ENCODE data around the gene FOXF1. TPM values are rescaled to one million over a fixed set of nuclear protein-coding genes. Genes with fewer than 3 reads are reported as not detected.

Gene FOXF1
- total and polyA plus RNA-seq, 4 donors = 12.2 to 34.4 (median 19.1) TPM

GRCh38 chr16:86557587-86557986 is 47.3 kb downstream of the FOXF1 start:
- TF ChIP-seq CTCF (IDR thresholded peaks at IDR 0.05; ENCODE audit: control extremely low read depth, extremely low read depth) = no peak
- Histone ChIP-seq H3K27ac (ENCODE audit: low read depth in 1 of 2, low read length in 1 of 2) (no peak overlapping the region), H3K9me3 (ENCODE audit: control insufficient read depth in 4 of 4, insufficient read depth in 3 of 4, low read length in 3 of 4) (no peaks in the 10 kb centered on the region), H3K27me3 (ENCODE audit: control insufficient read depth in 3 of 3, insufficient read depth in 3 of 3, low read length in 2 of 3) (peaks cover 0 to 2% (median 0%) of the 10 kb centered on the region in 3 donors), H3K36me3 (ENCODE audit: control insufficient read depth in 4 of 4, insufficient read depth in 4 of 4, low read length in 4 of 4) (peaks cover 0 to 3% (median 0%) of the 10 kb centered on the region in 4 donors), H3K4me3 (no peak overlapping the region), H3K4me1 (ENCODE audit: control insufficient read depth in 5 of 5, insufficient read depth in 5 of 5, low read length in 5 of 5) (peaks cover 0 to 11% (median 3%) of the 10 kb centered on the region in 5 donors), H3K9ac (ENCODE audit: insufficient read depth in 1 of 2, low read length in 2 of 2) (no peak overlapping the region)
- WGBS, 2 donors = 76 to 85% methylated on average over 4 of the region's 4 CpGs
- no peak for DNase-seq
- no peak for ATAC-seq (ENCODE audit: insufficient read depth, low FRiP score)

GRCh38 chr16:86558355-86559193 is 48.2 kb downstream of the FOXF1 start:
- DNase-seq (peak in 2 of 3 donors; percentile 22 to 47), ATAC-seq (ENCODE audit: insufficient read depth, low FRiP score) (no peak)
- peaks cover 0 to 2% (median 0%) of the 10 kb centered on the region in 3 donors for H3K27me3 ChIP-seq (ENCODE audit: control insufficient read depth in 3 of 3, insufficient read depth in 3 of 3, low read length in 2 of 3)
- WGBS, 2 donors = 65 to 81% methylated on average over 28 of the region's 28 CpGs
- H3K4me1 ChIP-seq (ENCODE audit: control insufficient read depth in 5 of 5, insufficient read depth in 5 of 5, low read length in 5 of 5) = peaks cover 0 to 11% (median 4%) of the 10 kb centered on the region in 5 donors
- H3K9me3 ChIP-seq (ENCODE audit: control insufficient read depth in 4 of 4, insufficient read depth in 3 of 4, low read length in 3 of 4) = no peaks in the 10 kb centered on the region
- no peak overlapping the region for H3K27ac ChIP-seq (ENCODE audit: low read depth in 1 of 2, low read length in 1 of 2)
- H3K4me3 ChIP-seq = no peak overlapping the region
- peaks cover 0 to 3% (median 0%) of the 10 kb centered on the region in 4 donors for H3K36me3 ChIP-seq (ENCODE audit: control insufficient read depth in 4 of 4, insufficient read depth in 4 of 4, low read length in 4 of 4)
- no peak overlapping the region for H3K9ac ChIP-seq (ENCODE audit: insufficient read depth in 1 of 2, low read length in 2 of 2)
- no peak for TF ChIP-seq CTCF (IDR thresholded peaks at IDR 0.05; ENCODE audit: control extremely low read depth, extremely low read depth)

GRCh38 chr16:86559802-86560305 is 49.5 kb downstream of the FOXF1 start:
- Histone ChIP-seq H3K9me3 (ENCODE audit: control insufficient read depth in 4 of 4, insufficient read depth in 3 of 4, low read length in 3 of 4) (no peaks in the 10 kb centered on the region), H3K36me3 (ENCODE audit: control insufficient read depth in 4 of 4, insufficient read depth in 4 of 4, low read length in 4 of 4) (peaks cover 0 to under 1% (median 0%) of the 10 kb centered on the region in 4 donors), H3K4me1 (ENCODE audit: control insufficient read depth in 5 of 5, insufficient read depth in 5 of 5, low read length in 5 of 5) (peaks cover 0 to 11% (median 4%) of the 10 kb centered on the region in 5 donors), H3K4me3 (no peak overlapping the region), H3K27ac (ENCODE audit: low read depth in 1 of 2, low read length in 1 of 2) (no peak overlapping the region), H3K9ac (ENCODE audit: insufficient read depth in 1 of 2, low read length in 2 of 2) (no peak overlapping the region), H3K27me3 (ENCODE audit: control insufficient read depth in 3 of 3, insufficient read depth in 3 of 3, low read length in 2 of 3) (peaks cover 0 to 12% (median 10%) of the 10 kb centered on the region in 3 donors)
- TF ChIP-seq CTCF (IDR thresholded peaks at IDR 0.05; ENCODE audit: control extremely low read depth, extremely low read depth) = no peak
- ATAC-seq (ENCODE audit: insufficient read depth, low FRiP score) (no peak), DNase-seq (no peak)
- 83 to 94% methylated on average over 9 of the region's 9 CpGs for WGBS, 2 donors

Measured in lung (tissue), 12 donors.